ENCODE data around the gene SNHG17. TPM values are rescaled to one million over a fixed set of nuclear protein-coding genes. Genes with fewer than 3 reads are reported as not detected.

SNHG17 gene
- total and polyA plus RNA-seq, 2 of the 4 experiments (the other 2 are of a cell fraction): 5.4 to 38.2 TPM

DNA sequence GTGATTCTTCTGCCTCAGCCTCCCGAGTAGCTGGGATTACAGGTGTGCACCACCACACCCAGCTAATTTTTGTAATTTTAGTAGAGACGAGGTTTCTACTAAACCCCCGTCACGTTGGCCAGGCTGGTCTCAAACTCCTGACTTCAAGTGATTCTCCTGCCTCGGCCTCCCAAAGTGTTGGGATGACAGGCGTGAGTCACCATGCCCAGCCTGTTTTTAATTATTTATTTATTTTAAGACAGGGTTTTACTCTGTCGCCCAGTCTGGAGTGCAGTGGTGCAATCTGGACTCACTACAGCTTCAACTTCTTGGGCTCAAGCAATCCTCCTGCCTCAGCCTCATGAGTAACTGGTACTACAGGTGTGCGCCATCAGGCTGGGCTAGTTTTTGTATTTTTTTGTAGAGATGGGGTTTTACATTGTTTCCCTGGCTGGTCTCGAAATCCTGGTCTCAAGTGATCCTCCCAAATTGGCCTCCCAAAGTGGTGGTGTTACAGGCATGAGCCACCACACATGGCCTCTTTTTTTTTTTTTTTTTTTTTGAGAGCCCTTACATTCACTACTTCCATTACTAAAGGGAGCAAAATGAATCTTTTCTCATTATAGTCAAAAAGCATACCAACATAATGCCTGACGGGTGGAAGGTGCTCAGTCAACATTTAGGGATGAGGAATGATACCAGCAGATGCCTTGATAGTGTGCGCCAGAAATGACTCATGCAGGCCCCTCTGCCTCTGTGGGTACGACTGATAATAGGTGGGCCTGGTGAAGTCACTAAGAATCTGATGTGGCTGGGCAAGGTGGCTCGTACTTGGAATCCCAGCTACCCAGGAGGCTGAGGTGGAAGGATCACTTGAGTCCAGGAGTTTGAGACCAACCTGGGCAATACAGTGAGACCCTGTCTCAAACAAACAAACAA lies 19.7 kb upstream of the SNHG17 start:
- H4K91ac ChIP-seq (ENCODE audit: insufficient read depth, low read depth, low read length): no peak overlapping the region
- BruUV-seq (replicated peaks): no TSS peak
- H3K56ac ChIP-seq (ENCODE audit: extremely low read depth, insufficient read depth, low read length): no peak overlapping the region
- peaks cover 12% of the 10 kb centered on the region; the same call in 1 of the 2 replicates for H3K9me1 ChIP-seq (ENCODE audit: insufficient read depth, low read length)
- peaks cover 2% of the 10 kb centered on the region; the same call in 1 of the 2 replicates for H3K4me1 ChIP-seq (ENCODE audit: control insufficient read depth, insufficient read depth, low read length)
- H3K27ac ChIP-seq (ENCODE audit: insufficient read depth, low read length): no peak overlapping the region
- no peak overlapping the region for H3K23ac ChIP-seq (ENCODE audit: low read depth, low read length)
- no peaks in the 10 kb centered on the region for H3K9me3 ChIP-seq (ENCODE audit: control insufficient read depth, insufficient read depth, low read length)
- no peak overlapping the region for H4K5ac ChIP-seq (ENCODE audit: low read depth, low read length)
- no peak overlapping the region for H2BK120ac ChIP-seq (ENCODE audit: low read depth, low read length)
- no peak overlapping the region for H2BK20ac ChIP-seq (ENCODE audit: low read depth, low read length)
- peaks cover 0 to 14% of the 10 kb centered on the region in 2 experiments; a peak in 1 of 4 replicates for H3K79me1 ChIP-seq (ENCODE audit: low read depth in 1 of 2, low read length in 2 of 2)
- peaks cover 10% of the 10 kb centered on the region for H3K36me3 ChIP-seq (ENCODE audit: control insufficient read depth, insufficient read depth, low read length)
- no peaks in the 10 kb centered on the region for H4K20me1 ChIP-seq (ENCODE audit: insufficient read depth, low read length)
- no peak overlapping the region for H2AFZ ChIP-seq (replicated peaks; ENCODE audit: low read length, poor library complexity)
- H2BK15ac ChIP-seq (ENCODE audit: low read depth, low read length): no peak overlapping the region
- POLR2A ChIA-PET (ENCODE audit: unreplicated experiment): interaction anchor here (1.0 kb wide), 1 partner anchor 20 kb away, joined by 4 read pairs; the partner anchor contains the start of gene SNHG17
- no peak overlapping the region for H3K4me2 ChIP-seq (ENCODE audit: low read depth, low read length)
- no peak overlapping the region for H2AK9ac ChIP-seq (replicated peaks; ENCODE audit: low read depth, low read length, poor library complexity)
- no peak overlapping the region for H2BK5ac ChIP-seq (ENCODE audit: low read depth, low read length, poor library complexity, severe bottlenecking)
- 86% methylated on average over 1 of the region's 13 CpGs; no CpG with 5 or more reads in 1 of the 2 experiments for WGBS, 2 experiments (ENCODE audit: extremely low coverage in 2 of 2, insufficient read length in 1 of 2)
- intact Hi-C loops (cut with micrococcal nuclease) (no loop called here), in situ Hi-C loops (cut with MboI; ENCODE audit: low sequenced_read_pairs) (loop anchor here (25.0 kb wide), 1 partner anchor 282 kb away; the partner anchor contains the start of gene ACTR5), dilution Hi-C loops (cut with HindIII; ENCODE audit: low sequenced_read_pairs, unreplicated experiment) (no loop called here)
- ATAC-seq (ENCODE audit: low read depth): no peak
- no peak for DNase-seq
- no peak overlapping the region for H3K4ac ChIP-seq (ENCODE audit: low read depth, low read length)
- no peaks in the 10 kb centered on the region; the same call in 1 of the 2 replicates for H3K27me3 ChIP-seq (ENCODE audit: control insufficient read depth, insufficient read depth, low read length)
- no peak overlapping the region for H3K18ac ChIP-seq (ENCODE audit: low read depth, low read length)
- H3K9ac ChIP-seq (ENCODE audit: low read depth, low read length): no peak overlapping the region
- no peak overlapping the region for H3K4me3 ChIP-seq (ENCODE audit: insufficient read depth, low read depth, low read length)
- H2AK5ac ChIP-seq (ENCODE audit: low read depth, low read length): no peak overlapping the region
- H4K8ac ChIP-seq (ENCODE audit: low read depth in 2 of 2, low read length in 2 of 2): no peak overlapping the region
- CTCF ChIA-PET: interaction anchor here (0.9 kb wide), 1 partner anchor 9 kb away, joined by 3 read pairs; no protein-coding TSS in a partner anchor
- H3K14ac ChIP-seq (replicated peaks; ENCODE audit: low read depth, low read length): no peak overlapping the region
- TF ChIP-seq, protein P1, sequence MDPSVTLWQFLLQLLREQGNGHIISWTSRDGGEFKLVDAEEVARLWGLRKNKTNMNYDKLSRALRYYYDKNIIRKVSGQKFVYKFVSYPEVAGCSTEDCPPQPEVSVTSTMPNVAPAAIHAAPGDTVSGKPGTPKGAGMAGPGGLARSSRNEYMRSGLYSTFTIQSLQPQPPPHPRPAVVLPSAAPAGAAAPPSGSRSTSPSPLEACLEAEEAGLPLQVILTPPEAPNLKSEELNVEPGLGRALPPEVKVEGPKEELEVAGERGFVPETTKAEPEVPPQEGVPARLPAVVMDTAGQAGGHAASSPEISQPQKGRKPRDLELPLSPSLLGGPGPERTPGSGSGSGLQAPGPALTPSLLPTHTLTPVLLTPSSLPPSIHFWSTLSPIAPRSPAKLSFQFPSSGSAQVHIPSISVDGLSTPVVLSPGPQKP (IDR thresholded peaks at IDR 0.05; ENCODE audit: borderline replicate concordance, low read depth, low read length): no peak
- no peak for TF ChIP-seq MXI1 (IDR thresholded peaks at IDR 0.05; ENCODE audit: borderline replicate concordance, low read depth, low read length)
- TF ChIP-seq BHLHE40 (IDR thresholded peaks at IDR 0.05; ENCODE audit: low read depth, low read length): no peak
- no peak for TF ChIP-seq RFX5 (IDR thresholded peaks at IDR 0.05; ENCODE audit: low read depth, low read length)
- no peak for TF ChIP-seq CHD1 (IDR thresholded peaks at IDR 0.05; ENCODE audit: low read depth, low read length)
- TF ChIP-seq NFE2L2 (IDR thresholded peaks at IDR 0.05; ENCODE audit: low read depth, low read length): no peak
- TF ChIP-seq RAD21 (IDR thresholded peaks at IDR 0.05; ENCODE audit: low read length): no peak
- TF ChIP-seq CEBPB (IDR thresholded peaks at IDR 0.05; ENCODE audit: low read depth, low read length): no peak
- TF ChIP-seq FOS (IDR thresholded peaks at IDR 0.05; ENCODE audit: low read depth, low read length): no peak
- no peak for TF ChIP-seq MAZ (IDR thresholded peaks at IDR 0.05; ENCODE audit: borderline replicate concordance, low read depth, low read length)
- TF ChIP-seq, protein P2, sequence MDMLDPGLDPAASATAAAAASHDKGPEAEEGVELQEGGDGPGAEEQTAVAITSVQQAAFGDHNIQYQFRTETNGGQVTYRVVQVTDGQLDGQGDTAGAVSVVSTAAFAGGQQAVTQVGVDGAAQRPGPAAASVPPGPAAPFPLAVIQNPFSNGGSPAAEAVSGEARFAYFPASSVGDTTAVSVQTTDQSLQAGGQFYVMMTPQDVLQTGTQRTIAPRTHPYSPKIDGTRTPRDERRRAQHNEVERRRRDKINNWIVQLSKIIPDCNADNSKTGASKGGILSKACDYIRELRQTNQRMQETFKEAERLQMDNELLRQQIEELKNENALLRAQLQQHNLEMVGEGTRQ (IDR thresholded peaks at IDR 0.05; ENCODE audit: low read depth, low read length): no peak
- TF ChIP-seq, protein P3, sequence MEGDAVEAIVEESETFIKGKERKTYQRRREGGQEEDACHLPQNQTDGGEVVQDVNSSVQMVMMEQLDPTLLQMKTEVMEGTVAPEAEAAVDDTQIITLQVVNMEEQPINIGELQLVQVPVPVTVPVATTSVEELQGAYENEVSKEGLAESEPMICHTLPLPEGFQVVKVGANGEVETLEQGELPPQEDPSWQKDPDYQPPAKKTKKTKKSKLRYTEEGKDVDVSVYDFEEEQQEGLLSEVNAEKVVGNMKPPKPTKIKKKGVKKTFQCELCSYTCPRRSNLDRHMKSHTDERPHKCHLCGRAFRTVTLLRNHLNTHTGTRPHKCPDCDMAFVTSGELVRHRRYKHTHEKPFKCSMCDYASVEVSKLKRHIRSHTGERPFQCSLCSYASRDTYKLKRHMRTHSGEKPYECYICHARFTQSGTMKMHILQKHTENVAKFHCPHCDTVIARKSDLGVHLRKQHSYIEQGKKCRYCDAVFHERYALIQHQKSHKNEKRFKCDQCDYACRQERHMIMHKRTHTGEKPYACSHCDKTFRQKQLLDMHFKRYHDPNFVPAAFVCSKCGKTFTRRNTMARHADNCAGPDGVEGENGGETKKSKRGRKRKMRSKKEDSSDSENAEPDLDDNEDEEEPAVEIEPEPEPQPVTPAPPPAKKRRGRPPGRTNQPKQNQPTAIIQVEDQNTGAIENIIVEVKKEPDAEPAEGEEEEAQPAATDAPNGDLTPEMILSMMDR (conservative IDR thresholded peaks at IDR 0.05; ENCODE audit: low read depth, low read length): no peak
- TF ChIP-seq RCOR1 (IDR thresholded peaks at IDR 0.05; ENCODE audit: insufficient replicate concordance, low read length): no peak
